HFFc6 (cell line): ENCODE results near the gene TACC2. TPM values are rescaled to one million over a fixed set of nuclear protein-coding genes. Genes with fewer than 3 reads are reported as not detected.

ENCODE experiments used
- DNase-seq: peaks from one replicate; pipeline ENCODE4 v3.0.0-alpha.2; 2018
- H3K27ac Mint-ChIP-seq: 2 replicates; pipeline ENCODE4 v1.8.0; 2020; ENCODE audit warnings: mild to moderate bottlenecking, mixed read lengths
- H3K27me3 Mint-ChIP-seq: 2 replicates; pipeline ENCODE4 v1.8.0; 2021; ENCODE audit warnings: mild to moderate bottlenecking, moderate library complexity, mixed read lengths; ENCODE audit not compliant: insufficient read depth
- H3K36me3 Mint-ChIP-seq: 2 replicates; pipeline ENCODE4 v1.8.0; 2021; ENCODE audit warnings: low read depth, mixed read lengths
- H3K4me1 Mint-ChIP-seq: 2 replicates; pipeline ENCODE4 v1.8.0; 2020; ENCODE audit warnings: low read depth, mixed read lengths
- H3K4me3 Mint-ChIP-seq: 2 replicates; pipeline ENCODE4 v1.8.0; 2020; ENCODE audit warnings: mild to moderate bottlenecking, moderate library complexity, mixed read lengths
- H3K9me3 Mint-ChIP-seq: 2 replicates; pipeline ENCODE4 v1.8.0; 2020; ENCODE audit warnings: mild to moderate bottlenecking, mixed read lengths
- CTCF ChIP-seq: fragments of 200-600 bp; sonication (generic); IDR thresholded peaks from 2 replicates; pipeline ENCODE4 v1.5.0; 2021; ENCODE audit warnings: antibody characterized with exemption, mild to moderate bottlenecking
- total RNA-seq, 6 experiments: library from RNA; stranded (reverse); fragmentation: NEBNext Ultra II Directional; extraction: Animal tissue kit (Norgen Biotek cat#: 25700); gene quantifications; 2 replicates in 1 of 6; 3 replicates in 5 of 6; pipeline ENCODE4 v1.2.3, GENCODE V29; 2021

The TACC2 gene
- total RNA-seq, 6 experiments from 2014 or later, result 15.9 to 19.5 (median 17.5) TPM

- Mint-ChIP-seq H3K36me3 (no peaks in the 10 kb centered on the region; the same call in 1 of the 2 replicates), H3K9me3 (no peaks in the 10 kb centered on the region), H3K27ac (no peak overlapping the region), H3K4me1 (no peaks in the 10 kb centered on the region), H3K27me3 (no peaks in the 10 kb centered on the region; the same call in 1 of the 2 replicates), H3K4me3 (no peak overlapping the region)
- no peak for TF ChIP-seq CTCF
- DNase-seq, result no peak
These were observed 258.0 kb downstream of the TACC2 start for GRCh38 chr10:122246830-122247520.

GRCh38 chr10:122248356-122249302 is 259.7 kb downstream of the TACC2 start:
- Mint-ChIP-seq H3K36me3 (peaks cover 3% of the 10 kb centered on the region; the same call in 1 of the 2 replicates), H3K4me1 (no peaks in the 10 kb centered on the region), H3K4me3 (no peak overlapping the region), H3K9me3 (no peaks in the 10 kb centered on the region), H3K27ac (no peak overlapping the region), H3K27me3 (no peaks in the 10 kb centered on the region; the same call in 1 of the 2 replicates)
- DNase-seq, result no peak
- TF ChIP-seq CTCF, result no peak

- H3K4me1 Mint-ChIP-seq, result no peaks in the 10 kb centered on the region
- no peaks in the 10 kb centered on the region for H3K9me3 Mint-ChIP-seq
- peaks cover 4% of the 10 kb centered on the region; the same call in 1 of the 2 replicates for H3K36me3 Mint-ChIP-seq
- no peak for TF ChIP-seq CTCF
- no peak for DNase-seq
- no peak overlapping the region for H3K27ac Mint-ChIP-seq
- H3K27me3 Mint-ChIP-seq, result no peaks in the 10 kb centered on the region; the same call in 1 of the 2 replicates
- H3K4me3 Mint-ChIP-seq, result no peak overlapping the region
These were observed 260.4 kb downstream of the TACC2 start for GRCh38 chr10:122249303-122249850.

- DNase-seq, result no peak
- Mint-ChIP-seq H3K36me3 (peaks cover 4% of the 10 kb centered on the region; the same call in 1 of the 2 replicates), H3K27ac (no peak overlapping the region), H3K4me3 (no peak overlapping the region), H3K9me3 (no peaks in the 10 kb centered on the region), H3K27me3 (no peaks in the 10 kb centered on the region; the same call in 1 of the 2 replicates), H3K4me1 (no peaks in the 10 kb centered on the region)
- no peak for TF ChIP-seq CTCF
These were observed 261.2 kb downstream of the TACC2 start for GRCh38 chr10:122249991-122250750.
